HFFc6 (cell line): Measurements from ENCODE around the gene TXNDC12. TPM values are rescaled to one million over a fixed set of nuclear protein-coding genes. Genes with fewer than 3 reads are reported as not detected.
"Not testable (repeated sequence)": the region's sequence is repeated elsewhere in the genome, so short reads cannot be mapped to it uniquely, and the experiment has no call there.

Experiments used
- DNase-seq: peaks from one replicate; pipeline ENCODE4 v3.0.0-alpha.2; 2018
- H3K27ac Mint-ChIP-seq: 2 replicates; pipeline ENCODE4 v1.8.0; 2020; ENCODE audit warnings: mild to moderate bottlenecking, mixed read lengths
- H3K27me3 Mint-ChIP-seq: 2 replicates; pipeline ENCODE4 v1.8.0; 2021; ENCODE audit warnings: mild to moderate bottlenecking, moderate library complexity, mixed read lengths; ENCODE audit not compliant: insufficient read depth
- H3K36me3 Mint-ChIP-seq: 2 replicates; pipeline ENCODE4 v1.8.0; 2021; ENCODE audit warnings: low read depth, mixed read lengths
- H3K4me1 Mint-ChIP-seq: 2 replicates; pipeline ENCODE4 v1.8.0; 2020; ENCODE audit warnings: low read depth, mixed read lengths
- H3K4me3 Mint-ChIP-seq: 2 replicates; pipeline ENCODE4 v1.8.0; 2020; ENCODE audit warnings: mild to moderate bottlenecking, moderate library complexity, mixed read lengths
- H3K9me3 Mint-ChIP-seq: 2 replicates; pipeline ENCODE4 v1.8.0; 2020; ENCODE audit warnings: mild to moderate bottlenecking, mixed read lengths
- total RNA-seq, 6 experiments: library from RNA; stranded (reverse); fragmentation: NEBNext Ultra II Directional; extraction: Animal tissue kit (Norgen Biotek cat#: 25700); gene quantifications; 2 replicates in 1 of 6; 3 replicates in 5 of 6; pipeline ENCODE4 v1.2.3, GENCODE V29; 2021
- TF ChIP-seq, protein P1 (sequence below): fragments of 200-600 bp; sonication (generic); IDR thresholded peaks from 2 replicates; pipeline ENCODE4 v1.5.0; 2021; ENCODE audit warnings: antibody characterized with exemption, mild to moderate bottlenecking

TXNDC12 gene
- total RNA-seq, 6 experiments from 2014 or later: 61.4 to 72.0 (median 68.7) TPM

DNA sequence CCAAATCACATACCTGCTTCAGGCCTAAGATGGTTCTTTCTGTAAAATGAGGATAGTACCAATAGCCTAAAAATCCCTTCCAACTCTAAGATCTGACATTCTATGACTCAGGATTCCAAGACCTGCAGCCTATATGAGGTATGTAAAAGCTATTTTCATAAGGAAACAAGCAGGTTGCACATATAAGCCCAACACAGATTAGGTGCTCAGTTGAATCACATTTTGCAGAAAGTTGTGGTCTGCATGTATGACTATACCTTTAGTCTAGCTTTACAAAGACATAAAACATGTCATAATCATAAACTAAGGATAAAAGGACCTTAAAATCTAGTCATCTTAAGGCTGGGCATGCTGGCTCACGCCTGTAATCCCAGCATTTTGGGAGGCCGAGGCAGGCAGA is 28.7 kb downstream of the TXNDC12 start:
- H3K4me1 Mint-ChIP-seq: peaks cover 17% of the 10 kb centered on the region
- no peaks in the 10 kb centered on the region for H3K9me3 Mint-ChIP-seq
- no peak overlapping the region for H3K4me3 Mint-ChIP-seq
- TF ChIP-seq, protein P1, sequence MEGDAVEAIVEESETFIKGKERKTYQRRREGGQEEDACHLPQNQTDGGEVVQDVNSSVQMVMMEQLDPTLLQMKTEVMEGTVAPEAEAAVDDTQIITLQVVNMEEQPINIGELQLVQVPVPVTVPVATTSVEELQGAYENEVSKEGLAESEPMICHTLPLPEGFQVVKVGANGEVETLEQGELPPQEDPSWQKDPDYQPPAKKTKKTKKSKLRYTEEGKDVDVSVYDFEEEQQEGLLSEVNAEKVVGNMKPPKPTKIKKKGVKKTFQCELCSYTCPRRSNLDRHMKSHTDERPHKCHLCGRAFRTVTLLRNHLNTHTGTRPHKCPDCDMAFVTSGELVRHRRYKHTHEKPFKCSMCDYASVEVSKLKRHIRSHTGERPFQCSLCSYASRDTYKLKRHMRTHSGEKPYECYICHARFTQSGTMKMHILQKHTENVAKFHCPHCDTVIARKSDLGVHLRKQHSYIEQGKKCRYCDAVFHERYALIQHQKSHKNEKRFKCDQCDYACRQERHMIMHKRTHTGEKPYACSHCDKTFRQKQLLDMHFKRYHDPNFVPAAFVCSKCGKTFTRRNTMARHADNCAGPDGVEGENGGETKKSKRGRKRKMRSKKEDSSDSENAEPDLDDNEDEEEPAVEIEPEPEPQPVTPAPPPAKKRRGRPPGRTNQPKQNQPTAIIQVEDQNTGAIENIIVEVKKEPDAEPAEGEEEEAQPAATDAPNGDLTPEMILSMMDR: no peak
- no peaks in the 10 kb centered on the region for H3K27me3 Mint-ChIP-seq
- no peak for DNase-seq
- H3K27ac Mint-ChIP-seq: no peak overlapping the region
- H3K36me3 Mint-ChIP-seq: peaks cover 34% of the 10 kb centered on the region

- TF ChIP-seq, protein P1: no peak
- Mint-ChIP-seq H3K27me3 (no peaks in the 10 kb centered on the region), H3K4me1 (no peaks in the 10 kb centered on the region), H3K27ac (no peak overlapping the region), H3K36me3 (peaks cover 34% of the 10 kb centered on the region), H3K4me3 (no peak overlapping the region), H3K9me3 (no peaks in the 10 kb centered on the region)
- no peak for DNase-seq
Observed at GRCh38 chr1:52022133-52022532, 32.9 kb downstream of the TXNDC12 start.

GRCh38 chr1:52008071-52008809 is 46.8 kb downstream of the TXNDC12 start:
- TF ChIP-seq, protein P1: no peak
- Mint-ChIP-seq H3K27me3 (no peaks in the 10 kb centered on the region; the same call in 1 of the 2 replicates), H3K4me3 (no peak overlapping the region), H3K9me3 (no peaks in the 10 kb centered on the region), H3K27ac (peak overlapping the region; percentile 72), H3K4me1 (peaks cover 37% of the 10 kb centered on the region), H3K36me3 (no peaks in the 10 kb centered on the region)
- no peak for DNase-seq

DNA sequence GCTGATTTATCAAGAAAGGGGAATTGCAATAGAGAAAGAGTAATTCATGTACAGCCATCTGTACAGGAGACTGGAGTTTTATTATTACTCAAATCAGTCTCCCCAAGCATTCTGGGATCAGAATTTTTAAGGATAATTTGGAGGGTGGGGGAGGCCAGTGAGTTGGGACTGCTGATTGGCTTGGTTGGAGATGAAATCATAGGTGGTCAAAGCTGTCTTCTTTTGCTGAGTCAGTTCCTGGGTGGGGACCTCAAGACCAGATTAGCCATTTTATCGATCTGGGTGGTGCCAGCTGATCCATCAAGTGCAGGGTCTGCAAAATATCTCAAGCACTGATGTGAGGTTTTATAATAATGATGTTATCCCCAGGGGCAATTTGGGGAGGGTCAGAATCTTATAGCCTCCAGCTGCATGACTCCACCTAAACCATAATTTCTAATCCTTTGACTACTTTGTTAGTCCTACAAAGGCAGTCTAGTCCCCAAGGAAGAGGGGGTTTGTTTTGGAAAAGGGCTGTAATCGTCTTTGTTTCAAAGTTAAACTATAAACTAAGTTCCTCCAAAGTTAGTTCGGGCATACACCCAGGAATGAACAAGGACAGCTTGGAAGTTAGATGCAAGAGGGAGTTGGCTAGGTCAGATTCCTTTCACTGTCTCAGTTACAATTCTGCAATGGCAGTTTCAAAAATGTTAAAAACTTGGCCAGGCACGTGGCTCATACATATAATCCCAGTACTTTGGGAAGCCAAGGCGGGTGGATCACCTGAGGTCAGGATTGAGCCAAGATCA is 47.6 kb downstream of the TXNDC12 start:
- peak overlapping the region; percentile 72 for H3K27ac Mint-ChIP-seq
- H3K9me3 Mint-ChIP-seq: no peaks in the 10 kb centered on the region
- peak; percentile 23 for DNase-seq
- H3K4me3 Mint-ChIP-seq: peak overlapping the region; percentile 17; the same call in 1 of the 2 replicates
- TF ChIP-seq, protein P1: no peak
- H3K36me3 Mint-ChIP-seq: no peaks in the 10 kb centered on the region
- no peaks in the 10 kb centered on the region for H3K27me3 Mint-ChIP-seq
- H3K4me1 Mint-ChIP-seq: peaks cover 37% of the 10 kb centered on the region

DNA sequence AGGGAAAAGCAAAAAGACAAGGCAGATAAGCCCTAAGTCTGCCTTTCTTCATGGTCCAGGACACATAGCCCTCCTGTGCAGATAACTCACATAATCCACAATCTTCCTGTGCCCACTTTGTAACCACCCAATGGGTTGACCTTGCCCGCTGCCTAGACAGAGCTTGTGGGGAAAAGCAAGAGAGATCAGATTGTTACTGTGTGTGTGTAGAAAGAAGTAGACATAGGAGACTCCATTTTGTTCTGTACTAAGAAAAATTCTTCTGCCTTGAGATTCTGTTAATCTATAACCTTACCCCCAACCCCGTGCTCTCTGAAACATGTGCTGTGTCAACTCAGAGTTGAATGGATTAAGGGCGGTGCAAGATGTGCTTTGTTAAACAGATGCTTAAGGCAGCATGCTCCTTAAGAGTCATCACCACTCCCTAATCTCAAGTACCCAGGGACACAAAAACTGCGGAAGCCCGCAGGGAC is 48.9 kb downstream of the TXNDC12 start:
- H3K27ac Mint-ChIP-seq: peak overlapping the region; percentile 97
- H3K4me1 Mint-ChIP-seq: peaks cover 43% of the 10 kb centered on the region
- H3K4me3 Mint-ChIP-seq: peak overlapping the region; percentile 61
- not testable (repeated sequence) for DNase-seq, H3K27me3 Mint-ChIP-seq, H3K36me3 Mint-ChIP-seq, H3K9me3 Mint-ChIP-seq

- not testable (repeated sequence) for H3K36me3 Mint-ChIP-seq, H3K27me3 Mint-ChIP-seq, H3K9me3 Mint-ChIP-seq
- Mint-ChIP-seq H3K4me3 (peak overlapping the region; percentile 67), H3K27ac (peak overlapping the region; percentile 97), H3K4me1 (peaks cover 46% of the 10 kb centered on the region)
- peak; percentile 93 for DNase-seq
Observed at GRCh38 chr1:52005548-52005947, 49.4 kb downstream of the TXNDC12 start.
